Right ventricle myocardium superior (tissue), 1 donor: Measurements from ENCODE around the gene NAALADL1. TPM values are rescaled to one million over a fixed set of nuclear protein-coding genes. Genes with fewer than 3 reads are reported as not detected.

Source experiments
- ATAC-seq: fragments of 200-7000 bp; cut with Tn5 transposase; one replicate; pipeline ENCODE4 v1.9.1; 2020; ENCODE audit warnings: mild to moderate bottlenecking; ENCODE audit not compliant: poor library complexity
- DNase-seq: peaks from one replicate; pipeline ENCODE4 v3.0.0-alpha.2; 2020
- intact Hi-C: fragments of 100-400 bp; cut with DNase I; formaldehyde crosslinking; loops from one replicate; pipeline ENCODE4 v1.11.2; 2022
- total RNA-seq: library from RNA; stranded (reverse); fragmentation: NEBNext Ultra II Directional; extraction: Animal tissue kit (Norgen Biotek cat#: 25700); gene quantifications from one replicate; pipeline ENCODE4 v1.2.1, GENCODE V29; 2021
- donor health status: DM: no; HTN: yes; CAD: no; lungs with severe emphysema.

The NAALADL1 gene
- total RNA-seq, 1 donor from 2014 or later, result 3.1 TPM

GRCh38 chr11:65057526-65057925, 827 bp downstream of the NAALADL1 start:
- ATAC-seq (no peak), DNase-seq (no peak)
- intact Hi-C loops, result no loop called here

- intact Hi-C loops, result no loop called here
- DNase-seq (no peak), ATAC-seq (no peak)
Observed at GRCh38 chr11:65056999-65057398, 1.4 kb downstream of the NAALADL1 start.

GRCh38 chr11:65055538-65055937, 2.8 kb downstream of the NAALADL1 start:
- ATAC-seq (no peak), DNase-seq (no peak)
- intact Hi-C loops, result no loop called here

DNA sequence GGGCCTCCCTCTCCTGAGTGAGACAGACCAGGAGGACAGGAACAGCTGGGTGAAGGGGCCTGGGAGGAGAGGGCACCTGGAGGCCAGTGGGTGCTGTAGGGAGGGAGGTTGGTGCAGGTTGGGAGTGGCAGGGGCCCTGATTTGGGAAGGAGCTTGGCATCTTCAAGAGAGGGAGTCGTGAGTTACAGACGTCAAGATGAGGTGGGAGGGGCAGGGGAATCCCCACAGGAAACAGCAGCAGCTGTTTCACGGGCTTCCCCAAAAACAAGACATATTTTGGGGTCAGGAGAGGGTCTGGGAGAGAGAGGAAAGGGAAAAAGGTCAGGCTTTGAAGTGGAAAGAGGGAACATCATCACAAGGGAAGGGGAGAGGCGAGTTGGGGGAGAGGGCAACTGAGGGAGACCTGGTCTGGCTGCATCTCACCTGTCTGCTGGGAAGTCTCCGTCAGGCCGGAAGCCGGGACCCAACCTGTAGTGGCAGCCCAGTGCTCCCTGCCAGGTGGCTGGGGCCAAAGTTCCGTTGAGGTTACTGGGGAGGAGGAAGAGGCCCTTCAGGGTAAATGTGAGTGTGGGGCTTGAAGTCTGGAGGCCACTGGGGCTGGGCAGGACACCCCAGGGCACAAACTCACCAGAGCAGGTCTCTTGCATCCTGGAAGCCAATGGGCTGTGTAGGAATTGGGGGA, 4.4 kb downstream of the NAALADL1 start:
- intact Hi-C loops, result no loop called here
- ATAC-seq (no peak), DNase-seq (no peak)

- intact Hi-C loops, result no loop called here
- no peak for ATAC-seq
- DNase-seq, result no peak
Observed at GRCh38 chr11:65051398-65051858, 6.9 kb downstream of the NAALADL1 start.

- peak; percentile 63 for DNase-seq
- intact Hi-C loops, result no loop called here
Observed at GRCh38 chr11:65047581-65048422, 10.6 kb downstream of the NAALADL1 start.

DNA sequence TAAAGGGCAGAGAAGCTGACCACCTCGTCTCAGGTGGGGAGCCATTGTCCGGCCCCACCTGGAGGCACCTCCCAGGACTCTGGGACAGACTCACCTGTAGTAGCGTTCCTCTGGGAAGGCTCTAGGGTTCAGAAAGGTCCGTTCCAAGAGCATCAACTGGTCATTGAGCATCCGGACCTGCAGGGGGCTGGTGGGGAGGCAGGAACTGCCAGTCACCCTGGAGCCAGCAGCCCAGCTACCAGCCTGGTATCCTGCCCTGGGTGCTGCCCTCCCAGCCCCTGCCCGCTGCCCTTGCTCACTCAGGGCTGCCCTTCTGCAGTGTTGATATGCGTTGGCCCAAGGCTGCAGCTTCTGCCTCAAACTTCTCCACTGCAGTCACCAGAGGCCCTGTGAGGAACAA, 12.6 kb downstream of the NAALADL1 start:
- ATAC-seq (no peak), DNase-seq (no peak)
- intact Hi-C loops, result no loop called here

More at GRCh38 chr11:65047581-65048422, 10.6 kb downstream of the NAALADL1 start:
- peak; percentile 57 for ATAC-seq

- no peak for ATAC-seq
- DNase-seq, result no peak
- intact Hi-C loops, result no loop called here
Observed at GRCh38 chr11:65045061-65045460, 13.3 kb downstream of the NAALADL1 start.

DNA sequence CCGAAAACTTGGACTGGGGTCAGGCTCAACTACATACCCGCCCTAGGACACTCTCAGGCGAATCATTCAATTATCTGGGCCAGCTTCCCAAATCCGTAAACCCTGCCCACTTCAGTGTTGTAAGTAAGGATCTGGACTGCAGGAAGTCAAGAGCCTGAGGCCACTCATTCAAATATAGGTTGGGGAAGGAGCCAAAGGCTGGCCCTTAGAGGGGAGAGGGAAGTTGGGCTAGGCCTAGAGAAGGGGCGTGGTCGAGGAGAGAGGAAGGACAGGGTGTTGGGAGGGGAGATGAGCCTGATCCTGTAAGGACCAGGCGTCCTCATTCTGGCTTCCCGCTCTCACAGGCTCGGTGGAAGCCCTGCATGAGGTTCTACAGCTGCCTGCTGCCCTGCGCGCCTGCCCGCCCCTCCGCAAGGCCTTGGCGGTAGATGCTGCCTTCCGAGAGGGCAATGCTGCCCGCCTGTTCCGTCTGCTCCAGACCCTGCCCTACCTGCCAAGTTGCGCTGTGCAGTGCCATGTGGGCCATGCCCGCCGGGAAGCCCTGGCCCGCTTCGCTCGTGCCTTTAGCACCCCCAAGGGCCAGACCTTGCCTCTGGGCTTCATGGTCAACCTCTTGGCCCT, 14.4 kb downstream of the NAALADL1 start:
- DNase-seq, result peak; percentile 62

GRCh38 chr11:65042891-65043290, 15.5 kb downstream of the NAALADL1 start:
- intact Hi-C loops, result no loop called here
- DNase-seq, result no peak
- no peak for ATAC-seq

More for the DNA sequence above, 14.4 kb downstream of the NAALADL1 start:
- intact Hi-C loops, result no loop called here
- no peak for ATAC-seq

- intact Hi-C loops, result no loop called here
- DNase-seq (peak; percentile 93), ATAC-seq (peak; percentile 97)
Observed at GRCh38 chr11:65040847-65041622, 17.3 kb downstream of the NAALADL1 start, which contains the start of gene SAC3D1. Gene SAC3D1, plus strand, starts transcription at chr11:65041210. Its CDS starts 83 bp downstream, at chr11:65041293.

GRCh38 chr11:65040520-65040846, 17.9 kb downstream of the NAALADL1 start:
- DNase-seq (no peak), ATAC-seq (no peak)
- intact Hi-C loops, result no loop called here

DNA sequence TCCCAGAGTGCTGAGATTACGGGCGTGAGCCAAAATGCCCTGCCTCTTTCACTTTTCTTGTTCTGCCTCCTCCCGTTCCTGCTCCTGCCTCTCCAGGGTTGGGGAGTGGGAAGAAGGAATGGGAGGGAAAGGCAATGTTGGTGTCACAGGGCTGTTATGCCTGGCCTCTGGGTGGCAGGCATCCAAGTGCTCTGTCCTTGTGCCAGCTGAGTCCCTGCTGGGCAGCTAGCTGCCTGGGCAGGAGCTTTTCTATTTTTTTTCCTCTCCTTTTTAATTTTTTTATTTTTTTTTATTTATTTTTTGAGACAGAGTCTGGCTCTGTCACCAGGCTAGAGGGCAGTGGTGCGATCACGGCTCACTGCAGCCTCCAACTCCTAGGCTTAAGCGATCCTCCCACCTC, 21.4 kb downstream of the NAALADL1 start:
- ATAC-seq (no peak), DNase-seq (peak; percentile 83)
- intact Hi-C loops, result no loop called here

DNA sequence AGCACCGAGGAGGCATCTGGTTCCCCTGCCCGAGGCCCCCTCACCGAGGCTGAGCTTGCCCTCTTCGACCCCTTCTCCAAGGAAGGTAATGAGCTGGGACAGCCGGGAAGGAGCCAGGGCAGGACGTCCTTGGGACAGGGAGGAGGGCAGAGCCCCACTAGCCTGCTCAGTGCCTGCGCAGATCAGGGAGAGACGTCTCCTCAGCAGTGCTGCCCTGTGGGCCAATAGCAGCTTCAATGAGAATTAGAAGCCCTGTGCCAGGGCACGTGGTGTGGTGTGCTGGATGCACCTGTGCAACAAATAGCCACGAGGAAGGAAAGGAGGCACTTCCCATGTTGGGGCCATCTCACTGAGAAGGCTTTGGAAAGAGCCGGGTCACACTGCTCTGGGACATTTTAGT, 22.8 kb downstream of the NAALADL1 start:
- DNase-seq (no peak), ATAC-seq (no peak)
- intact Hi-C loops, result no loop called here

GRCh38 chr11:65034423-65034822, 23.9 kb downstream of the NAALADL1 start:
- no peak for DNase-seq
- no peak for ATAC-seq
- intact Hi-C loops, result no loop called here

- ATAC-seq (no peak), DNase-seq (no peak)
- intact Hi-C loops, result no loop called here
Observed at GRCh38 chr11:65032216-65032615, 26.1 kb downstream of the NAALADL1 start.

DNA sequence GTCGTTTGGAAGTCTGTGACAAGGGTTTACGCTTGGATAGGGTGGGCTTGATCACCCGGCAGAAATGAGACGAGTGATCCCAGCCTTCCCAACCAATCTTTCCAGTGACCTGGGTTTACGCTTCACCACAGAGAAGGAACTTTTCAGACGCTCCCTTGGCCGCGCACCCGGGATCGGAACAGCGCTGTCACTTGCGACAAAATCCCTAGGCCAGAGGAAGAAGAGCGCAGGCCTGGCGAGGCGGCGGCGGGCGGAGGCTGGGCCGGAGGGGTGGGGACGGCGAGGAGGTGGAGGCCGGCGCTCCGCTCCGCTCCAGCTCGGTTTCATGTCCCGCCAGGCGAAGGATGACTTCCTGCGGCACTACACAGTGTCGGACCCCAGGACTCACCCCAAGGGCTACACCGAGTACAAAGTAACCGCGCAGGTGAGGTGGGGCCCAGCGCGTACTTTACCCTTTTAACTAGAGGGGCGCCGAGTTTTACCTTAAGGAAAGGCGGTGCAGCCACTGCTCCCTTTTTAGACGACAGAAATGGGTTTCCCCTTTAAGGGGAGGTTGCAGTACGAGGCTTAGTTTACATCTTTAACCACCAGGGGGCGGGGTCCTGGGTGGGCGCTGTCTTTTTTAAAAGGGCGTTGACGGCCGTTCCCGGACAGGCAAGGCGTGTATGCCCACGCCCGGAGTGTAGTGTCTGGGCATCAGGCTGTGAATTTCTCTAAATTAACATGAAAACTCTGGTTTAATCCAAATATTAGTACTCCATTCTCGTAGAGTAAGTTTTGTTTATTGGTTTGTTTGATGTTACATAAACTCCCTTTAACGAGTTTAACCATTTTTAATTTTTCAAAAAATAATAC, 30.9 kb downstream of the NAALADL1 start, which contains the start of gene SNX15:
Gene SNX15 (plus strand): TSS at position 227 of the 855 bp plus-strand sequence. CDS start 99 bp downstream, at position 326.
- ATAC-seq (peak; percentile 99), DNase-seq (peak; percentile 94)
- intact Hi-C loops, result no loop called here

DNA sequence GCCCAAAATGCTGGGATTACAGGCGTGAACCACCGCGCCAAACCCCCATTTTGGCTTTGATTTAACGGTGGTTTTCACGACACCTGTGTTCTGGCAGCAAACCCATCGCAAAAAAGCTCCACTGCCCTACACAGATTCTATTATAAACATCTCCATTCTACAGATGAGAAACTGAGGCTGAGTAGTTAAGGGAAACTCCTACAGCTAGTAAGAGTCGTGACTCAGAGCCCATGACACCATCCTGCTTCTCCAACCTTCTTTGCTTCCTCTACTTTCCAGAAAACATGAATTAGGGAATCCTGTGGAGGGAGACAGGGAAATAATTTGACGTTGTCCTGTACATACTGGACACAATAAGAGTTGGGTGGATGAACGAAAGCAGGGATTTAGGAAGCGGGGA, 31.5 kb downstream of the NAALADL1 start:
- ATAC-seq, result no peak
- DNase-seq, result no peak
- intact Hi-C loops, result no loop called here
